Pulmonary artery endothelial cell (primary cell): ENCODE results near the gene OR10X1. TPM values are rescaled to one million over a fixed set of nuclear protein-coding genes. Genes with fewer than 3 reads are reported as not detected.

Source experiments
- DNase-seq: peaks from one replicate; pipeline ENCODE4 v3.0.0-alpha.2; 2011; ENCODE audit warnings: low read depth, low spot score
- total RNA-seq: library from RNA; depleted of rRNA; stranded (reverse); fragments of >200 nt; gene quantifications from 2 replicates; pipeline ENCODE4 v1.2.3, GENCODE V29; 2014

The OR10X1 gene, protein sequence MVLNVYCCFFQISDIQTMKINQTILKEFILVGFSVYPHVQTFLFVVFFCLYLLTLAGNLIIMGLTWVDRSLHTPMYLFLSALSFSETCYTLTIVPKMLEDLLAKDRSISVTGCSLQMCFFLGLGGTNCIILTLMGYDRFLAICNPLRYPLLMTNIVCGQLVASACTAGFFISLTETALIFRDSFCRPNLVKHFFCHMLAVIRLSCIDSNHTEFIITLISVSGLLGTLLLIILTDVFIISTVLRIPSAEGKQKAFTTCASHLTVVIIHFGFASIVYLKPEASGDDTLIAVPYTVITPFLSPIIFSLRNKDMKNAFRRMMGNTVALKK
- not detected in 2 replicates for total RNA-seq

GRCh38 chr1:158579733-158580132 lies at the start of gene OR10X1:
OR10X1 (minus strand) TSS chr1:158579899; CDS start chr1:158579899, 0 bp downstream.
- DNase-seq, result no peak

- DNase-seq, result no peak
Measured at GRCh38 chr1:158613764-158614163, 34.1 kb upstream of the OR10X1 start.

DNA sequence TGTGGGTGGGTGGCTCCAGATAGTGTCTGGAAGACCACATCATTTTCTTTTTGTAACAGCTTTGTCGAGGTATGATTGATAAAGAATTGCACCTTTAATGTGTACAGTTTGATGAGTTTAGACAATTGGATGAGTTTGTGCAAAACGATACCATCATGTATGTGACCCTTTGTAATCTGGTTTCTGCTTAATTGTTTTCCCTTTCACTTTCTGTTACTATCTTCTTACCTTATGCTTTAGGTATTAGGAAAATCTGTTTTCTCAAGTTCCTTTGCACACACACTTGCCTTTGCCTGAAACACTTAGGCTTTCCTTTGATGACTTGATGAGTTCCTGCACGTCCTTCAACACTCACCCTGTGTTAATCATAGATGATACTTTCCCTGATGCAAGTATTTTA lies 32.2 kb upstream of the OR10X1 start:
- DNase-seq, result no peak

DNA sequence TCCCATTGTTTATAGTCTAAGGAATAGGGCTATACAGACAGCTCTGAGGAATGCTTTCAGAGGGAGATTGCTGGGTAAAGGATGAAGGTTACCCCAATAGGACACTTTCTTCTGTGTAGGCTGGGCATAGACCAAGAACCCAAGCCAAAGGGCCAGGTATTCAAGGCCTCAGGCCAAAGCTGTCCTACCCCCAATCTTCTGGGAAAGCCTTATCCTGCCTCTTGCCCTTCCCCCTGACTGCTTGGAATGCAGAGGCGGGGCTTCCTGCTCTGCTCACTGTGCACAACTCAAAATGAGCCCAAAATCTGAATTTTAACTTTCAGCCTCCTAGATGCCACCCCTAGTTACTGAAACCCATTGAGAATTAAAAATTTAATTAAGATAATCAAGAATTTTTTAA lies 27.6 kb upstream of the OR10X1 start:
- DNase-seq, result no peak

DNA sequence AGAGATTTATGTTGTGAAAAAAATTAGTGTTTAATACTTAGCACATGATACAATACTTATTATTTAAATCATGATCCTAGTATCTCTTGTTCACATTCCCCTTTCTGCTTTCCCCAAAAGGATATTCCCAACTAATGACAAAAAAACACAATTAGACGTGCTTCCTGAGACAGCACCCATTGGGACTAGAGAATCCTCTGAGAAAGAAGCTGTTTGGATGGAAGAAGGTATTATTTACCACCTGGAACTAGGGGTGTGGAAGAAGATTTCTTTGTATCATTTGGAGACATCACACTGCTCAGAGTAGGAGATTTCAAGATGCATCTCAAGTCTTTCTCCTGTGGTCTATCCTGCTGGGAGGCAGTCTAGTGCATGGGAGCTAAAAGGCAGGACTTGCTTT lies 25.3 kb upstream of the OR10X1 start, which contains the start of gene OR10Z1:
Gene OR10Z1, plus strand, starts transcription at position 301 of the 400 bp plus-strand sequence. CDS start 1,171 bp downstream, outside the sequence.
- DNase-seq, result no peak

GRCh38 chr1:158600735-158601134 lies 21.0 kb upstream of the OR10X1 start:
- no peak for DNase-seq

DNA sequence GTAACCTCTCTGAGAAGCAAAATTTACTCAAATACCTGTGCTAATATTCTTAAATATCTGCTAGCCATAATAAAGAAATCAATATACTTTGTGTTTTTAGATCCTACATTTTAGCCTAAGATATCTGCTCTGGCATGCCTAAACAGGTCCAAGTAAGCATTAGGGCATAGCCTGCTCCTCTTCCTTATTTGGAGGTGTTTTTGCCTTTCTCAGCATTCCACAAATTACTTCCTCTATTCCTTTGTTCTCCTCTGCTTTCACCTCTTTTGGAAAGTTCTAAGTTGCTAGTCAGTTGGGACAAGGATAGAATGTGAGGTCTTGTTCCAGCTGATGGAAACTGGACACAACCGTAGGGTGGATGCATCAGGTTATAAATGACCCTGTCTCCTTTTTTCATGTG lies 7.2 kb upstream of the OR10X1 start:
- DNase-seq, result no peak

GRCh38 chr1:158583962-158584361 lies 4.3 kb upstream of the OR10X1 start:
- no peak for DNase-seq

- no peak for DNase-seq
Measured at GRCh38 chr1:158577561-158577960, 2.1 kb downstream of the OR10X1 start.

- DNase-seq, result no peak
Measured at GRCh38 chr1:158572226-158572625, 7.5 kb downstream of the OR10X1 start.

DNA sequence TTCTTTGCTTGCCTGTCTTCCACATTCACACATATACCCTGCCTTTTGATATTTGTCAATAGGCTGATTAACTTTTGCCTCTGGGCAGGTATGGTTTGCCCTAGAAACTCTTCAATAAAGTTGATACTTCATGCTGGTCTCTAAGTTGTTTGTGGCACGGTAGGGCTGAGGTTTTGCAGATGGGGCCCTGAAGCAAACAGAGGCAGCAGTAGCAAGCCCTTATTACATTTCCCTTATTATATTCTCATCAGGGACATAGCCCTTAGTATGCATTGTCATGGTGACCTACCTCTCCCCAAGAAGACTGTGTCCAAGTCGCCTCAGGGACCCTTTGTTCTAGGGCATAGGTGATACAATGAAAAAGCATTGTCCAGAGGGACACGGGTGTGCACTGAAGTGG lies 9.2 kb downstream of the OR10X1 start, which contains the start of gene OR6P1:
Gene OR6P1, minus strand, starts transcription at position 101 of the 400 bp plus-strand sequence. CDS start 6,976 bp downstream, outside the sequence.
- no peak for DNase-seq

GRCh38 chr1:158564608-158565007 lies 15.1 kb downstream of the OR10X1 start:
- no peak for DNase-seq

GRCh38 chr1:158563853-158564252 lies 15.8 kb downstream of the OR10X1 start:
- DNase-seq, result no peak

- no peak for DNase-seq
Measured at GRCh38 chr1:158559696-158560095, 20.0 kb downstream of the OR10X1 start.

DNA sequence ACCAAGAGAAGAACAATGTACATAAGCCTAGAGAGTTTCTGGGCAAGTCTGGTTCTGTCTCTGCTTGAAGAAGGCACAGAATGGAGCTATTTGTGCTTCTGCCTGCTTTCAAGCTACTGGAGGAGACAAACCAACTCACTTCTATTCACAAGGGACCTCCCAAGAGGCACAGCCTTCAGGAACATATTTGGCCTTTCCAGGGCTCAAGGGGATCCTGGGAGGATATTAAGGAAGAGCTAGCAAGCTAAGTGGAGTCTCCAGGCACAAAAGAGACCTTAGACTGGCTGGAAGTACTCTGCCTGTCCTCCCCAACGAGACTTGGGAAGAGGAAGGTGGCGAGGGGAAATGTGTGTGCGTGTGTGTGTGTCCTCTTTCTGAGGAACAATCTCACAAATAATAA lies 25.3 kb downstream of the OR10X1 start, which contains the start of gene OR6Y1:
Gene OR6Y1, minus strand, starts transcription at position 54 of the 400 bp plus-strand sequence. CDS start 6,300 bp downstream, outside the sequence.
- no peak for DNase-seq

DNA sequence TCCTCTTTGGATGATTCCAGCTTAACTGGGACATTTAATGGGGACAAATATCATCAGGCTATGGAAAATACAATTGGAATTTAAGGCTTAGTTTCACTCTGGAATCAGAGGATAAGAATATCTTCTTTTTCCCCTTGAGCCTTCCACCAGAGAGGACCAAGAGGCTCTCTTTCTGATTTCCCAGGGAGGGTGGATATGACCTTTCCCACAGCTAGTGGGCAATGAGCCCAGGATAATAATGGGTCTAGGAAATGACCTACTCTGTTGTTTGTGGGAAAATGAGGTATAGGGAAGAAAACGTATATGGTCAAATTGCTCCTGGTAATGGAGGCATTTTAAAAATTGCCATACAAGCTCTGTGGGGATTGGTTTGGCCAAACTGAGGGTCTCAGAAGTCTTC lies 27.4 kb downstream of the OR10X1 start:
- DNase-seq, result no peak

- no peak for DNase-seq
Measured at GRCh38 chr1:158547533-158547932, 32.2 kb downstream of the OR10X1 start.

- no peak for DNase-seq
Measured at GRCh38 chr1:158537609-158538008, 42.1 kb downstream of the OR10X1 start.

GRCh38 chr1:158534496-158534895 lies 45.2 kb downstream of the OR10X1 start:
- DNase-seq, result no peak
